GM20000 (cell line): ENCODE data around the gene TMTC1.

Experiments
- DNase-seq: peaks from one replicate; pipeline ENCODE4 v3.0.0; 2012; ENCODE audit warnings: low spot score
- CTCF ChIP-seq: IDR thresholded peaks from 2 replicates; pipeline ENCODE4 v1.5.1; 2012; ENCODE audit warnings: mild to moderate bottlenecking, control low read depth; ENCODE audit errors: extremely low read depth, missing control alignments

TMTC1 gene

GRCh38 chr12:29691161-29691854, 92.4 kb downstream of the TMTC1 start:
- no peak for TF ChIP-seq CTCF
- no peak for DNase-seq

GRCh38 chr12:29690728-29691127, 93.0 kb downstream of the TMTC1 start:
- no peak for DNase-seq
- TF ChIP-seq CTCF, result no peak

GRCh38 chr12:29688914-29689313, 94.8 kb downstream of the TMTC1 start:
- TF ChIP-seq CTCF, result no peak
- DNase-seq, result no peak

- DNase-seq, result no peak
- no peak for TF ChIP-seq CTCF
Observed at GRCh38 chr12:29682088-29682487, 101.7 kb downstream of the TMTC1 start.

GRCh38 chr12:29681370-29681769, 102.4 kb downstream of the TMTC1 start:
- no peak for TF ChIP-seq CTCF

GRCh38 chr12:29676676-29677075, 107.1 kb downstream of the TMTC1 start:
- DNase-seq, result no peak
- TF ChIP-seq CTCF, result no peak

More at GRCh38 chr12:29681370-29681769, 102.4 kb downstream of the TMTC1 start:
- DNase-seq, result no peak

GRCh38 chr12:29674463-29674862, 109.3 kb downstream of the TMTC1 start:
- no peak for DNase-seq

More at GRCh38 chr12:29674463-29674862, 109.3 kb downstream of the TMTC1 start:
- TF ChIP-seq CTCF, result no peak
